Skeletal muscle cell (primary cell): Measurements from ENCODE around the gene SLC6A18.

Source experiments
- DNase-seq: peaks from one replicate; pipeline ENCODE4 v3.0.0-alpha.2; 2010; ENCODE audit warnings: low read depth
- H3K4me3 ChIP-seq: 2 replicates; pipeline ENCODE4 v1.5.1; 2011; ENCODE audit warnings: low read depth, mild to moderate bottlenecking, control low read depth, low read length, moderate library complexity

Gene SLC6A18

DNA sequence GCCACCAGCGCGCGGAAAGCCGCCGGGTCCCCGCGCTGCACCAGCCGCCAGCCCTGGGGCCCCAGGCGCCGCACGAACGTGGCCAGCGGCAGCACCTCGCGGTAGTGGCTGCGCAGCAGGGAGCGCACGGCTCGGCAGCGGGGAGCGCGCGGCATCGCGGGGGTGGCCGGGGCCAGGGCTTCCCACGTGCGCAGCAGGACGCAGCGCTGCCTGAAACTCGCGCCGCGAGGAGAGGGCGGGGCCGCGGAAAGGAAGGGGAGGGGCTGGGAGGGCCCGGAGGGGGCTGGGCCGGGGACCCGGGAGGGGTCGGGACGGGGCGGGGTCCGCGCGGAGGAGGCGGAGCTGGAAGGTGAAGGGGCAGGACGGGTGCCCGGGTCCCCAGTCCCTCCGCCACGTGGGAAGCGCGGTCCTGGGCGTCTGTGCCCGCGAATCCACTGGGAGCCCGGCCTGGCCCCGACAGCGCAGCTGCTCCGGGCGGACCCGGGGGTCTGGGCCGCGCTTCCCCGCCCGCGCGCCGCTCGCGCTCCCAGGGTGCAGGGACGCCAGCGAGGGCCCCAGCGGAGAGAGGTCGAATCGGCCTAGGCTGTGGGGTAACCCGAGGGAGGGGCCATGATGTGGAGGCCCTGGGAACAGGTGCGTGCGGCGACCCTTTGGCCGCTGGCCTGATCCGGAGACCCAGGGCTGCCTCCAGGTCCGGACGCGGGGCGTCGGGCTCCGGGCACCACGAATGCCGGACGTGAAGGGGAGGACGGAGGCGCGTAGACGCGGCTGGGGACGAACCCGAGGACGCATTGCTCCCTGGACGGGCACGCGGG lies 69.9 kb downstream of the SLC6A18 start, which contains the start of gene TERT:
TERT (minus strand) TSS at position 234 of the 815 bp plus-strand sequence; CDS start at position 155, 79 bp downstream.
- no peak for DNase-seq
- H3K4me3 ChIP-seq = no peak within 1 kb of the TSS

DNA sequence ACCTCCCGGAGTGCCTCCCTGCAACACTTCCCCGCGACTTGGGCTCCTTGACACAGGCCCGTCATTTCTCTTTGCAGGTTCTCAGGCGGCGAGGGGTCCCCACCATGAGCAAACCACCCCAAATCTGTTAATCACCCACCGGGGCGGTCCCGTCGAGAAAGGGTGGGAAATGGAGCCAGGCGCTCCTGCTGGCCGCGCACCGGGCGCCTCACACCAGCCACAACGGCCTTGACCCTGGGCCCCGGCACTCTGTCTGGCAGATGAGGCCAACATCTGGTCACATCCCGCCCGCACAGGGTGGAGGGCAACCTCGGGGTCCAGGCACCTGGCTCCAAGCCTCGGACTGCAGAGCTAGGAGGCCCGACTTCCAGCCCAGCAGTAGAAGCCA lies 70.5 kb downstream of the SLC6A18 start:
- no peak for DNase-seq
- no peak overlapping the region for H3K4me3 ChIP-seq
